Upper lobe of left lung (tissue), 4 donors: ENCODE measurements around the gene LAMB1.

Experiments used
- POLR2A ChIP-seq, 4 donors: fragments of 450-650 bp; IDR thresholded peaks; one replicate each; pipeline ENCODE4 v1.5.1; 2016 to 2017; ENCODE audit warnings: antibody characterized with exemption in 4 of 4, mild to moderate bottlenecking in 2 of 4
- POLR2AphosphoS5 ChIP-seq, 2 donors: sonication (generic); formaldehyde crosslinking; IDR thresholded peaks; one replicate each; pipeline ENCODE4 v1.5.1; 2017; ENCODE audit warnings: antibody characterized with exemption in 2 of 2
- TF ChIP-seq, protein P1 (sequence below), 6 experiments: fragments of 450-650 bp in 4 of 6; fragments of 200-600 bp in 2 of 6; sonication (generic) in 2 of 6; IDR thresholded peaks; one replicate each; pipeline ENCODE4 v1.5.1; 2016 to 2019; ENCODE audit warnings: antibody characterized with exemption in 6 of 6

DNA sequence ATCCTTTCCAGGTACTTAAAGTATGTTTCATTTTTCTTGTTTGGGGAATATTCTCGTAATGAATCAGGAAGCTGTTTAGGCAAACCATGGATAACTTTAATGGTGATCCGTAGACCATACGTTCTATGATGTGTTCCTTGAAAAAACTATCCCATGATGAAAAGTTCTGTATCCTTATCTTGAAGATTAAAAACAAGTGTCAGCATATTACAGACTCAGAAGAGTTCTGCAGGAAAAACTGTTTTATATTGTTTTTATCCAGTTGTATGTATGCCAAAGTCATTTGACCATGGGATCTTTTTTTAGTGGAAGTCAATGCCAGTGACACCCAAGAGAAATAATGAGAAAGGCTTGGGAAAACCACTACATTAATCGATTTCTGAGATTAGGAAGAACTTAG is 59.9 kb downstream of the LAMB1 start:
- TF ChIP-seq, protein P1, sequence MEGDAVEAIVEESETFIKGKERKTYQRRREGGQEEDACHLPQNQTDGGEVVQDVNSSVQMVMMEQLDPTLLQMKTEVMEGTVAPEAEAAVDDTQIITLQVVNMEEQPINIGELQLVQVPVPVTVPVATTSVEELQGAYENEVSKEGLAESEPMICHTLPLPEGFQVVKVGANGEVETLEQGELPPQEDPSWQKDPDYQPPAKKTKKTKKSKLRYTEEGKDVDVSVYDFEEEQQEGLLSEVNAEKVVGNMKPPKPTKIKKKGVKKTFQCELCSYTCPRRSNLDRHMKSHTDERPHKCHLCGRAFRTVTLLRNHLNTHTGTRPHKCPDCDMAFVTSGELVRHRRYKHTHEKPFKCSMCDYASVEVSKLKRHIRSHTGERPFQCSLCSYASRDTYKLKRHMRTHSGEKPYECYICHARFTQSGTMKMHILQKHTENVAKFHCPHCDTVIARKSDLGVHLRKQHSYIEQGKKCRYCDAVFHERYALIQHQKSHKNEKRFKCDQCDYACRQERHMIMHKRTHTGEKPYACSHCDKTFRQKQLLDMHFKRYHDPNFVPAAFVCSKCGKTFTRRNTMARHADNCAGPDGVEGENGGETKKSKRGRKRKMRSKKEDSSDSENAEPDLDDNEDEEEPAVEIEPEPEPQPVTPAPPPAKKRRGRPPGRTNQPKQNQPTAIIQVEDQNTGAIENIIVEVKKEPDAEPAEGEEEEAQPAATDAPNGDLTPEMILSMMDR (IDR thresholded peaks at IDR 0.05) = no peak
- TF ChIP-seq POLR2A (IDR thresholded peaks at IDR 0.05) = no peak
- TF ChIP-seq POLR2AphosphoS5 (IDR thresholded peaks at IDR 0.05) = no peak
